ENCODE data around the gene MPC2. TPM values are rescaled to one million over a fixed set of nuclear protein-coding genes. Genes with fewer than 3 reads are reported as not detected.
"Not testable (repeated sequence)": the region's sequence is repeated elsewhere in the genome, so short reads cannot be mapped to it uniquely, and the experiment has no call there.

Gene MPC2
- total RNA-seq, 1 experiment from 2014 or later: 67.2 TPM

GRCh38 chr1:167876597-167877175, 60.2 kb downstream of the MPC2 start:
- no peak for DNase-seq (ENCODE audit: low spot score)
- in situ Hi-C loops (cut with HindIII; ENCODE audit: low sequenced_read_pairs): no loop called here

DNA sequence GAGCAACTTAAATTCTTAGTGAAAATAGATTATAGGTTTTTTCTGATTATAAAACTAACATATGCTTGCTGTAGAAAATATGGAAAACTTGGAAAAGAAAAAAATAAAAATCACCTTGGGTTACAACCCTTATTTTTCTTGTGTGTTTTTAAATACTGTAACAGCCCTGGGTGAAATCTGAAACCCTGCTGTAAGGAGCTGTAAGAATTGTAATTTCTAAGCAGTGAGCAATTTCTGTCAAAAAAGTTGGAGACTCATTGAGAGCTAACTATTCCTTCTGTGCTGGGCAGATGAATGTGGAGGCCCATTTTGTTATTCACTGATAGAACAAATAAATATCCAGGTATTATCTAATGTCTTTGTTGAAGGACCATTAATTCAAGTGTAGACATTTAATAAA, 65.5 kb downstream of the MPC2 start:
- in situ Hi-C loops (cut with HindIII; ENCODE audit: low sequenced_read_pairs): no loop called here
- DNase-seq (ENCODE audit: low spot score): no peak

- in situ Hi-C loops (cut with HindIII; ENCODE audit: low sequenced_read_pairs); DNase-seq (ENCODE audit: low spot score): not testable (repeated sequence)
Observed at GRCh38 chr1:167869157-167870001, 67.5 kb downstream of the MPC2 start.

DNA sequence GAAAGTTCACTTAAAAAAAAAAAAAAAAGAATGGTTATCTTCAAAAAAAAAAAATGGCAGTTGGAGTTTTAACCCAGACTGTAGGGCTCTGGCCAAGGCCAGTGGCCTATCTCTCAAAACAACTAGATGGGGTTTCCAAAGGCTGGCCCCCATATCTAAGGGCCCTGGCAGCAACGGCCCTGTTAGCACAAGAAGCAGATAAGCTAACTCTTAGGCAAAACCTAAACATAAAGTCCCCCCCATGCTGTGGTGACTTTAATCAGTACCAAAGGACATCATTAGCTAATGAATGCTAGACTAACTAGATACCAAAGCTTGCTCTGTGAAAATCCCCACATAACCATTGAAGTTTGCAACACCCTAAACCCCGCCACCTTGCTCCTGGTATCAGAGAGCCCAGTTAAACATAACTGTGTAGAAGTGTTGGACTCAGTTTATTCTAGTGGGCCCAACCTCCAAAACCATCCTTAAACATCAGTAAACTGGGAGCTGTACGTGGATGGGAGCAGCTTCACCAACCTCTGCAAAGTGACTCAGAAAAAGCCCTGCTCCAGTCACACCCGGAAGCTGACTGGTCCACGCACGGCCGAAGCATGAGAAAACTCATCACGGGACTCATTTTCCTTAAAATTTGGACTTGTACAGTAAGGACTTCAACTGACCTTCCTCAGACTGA, 70.0 kb downstream of the MPC2 start:
- in situ Hi-C loops (cut with HindIII; ENCODE audit: low sequenced_read_pairs); DNase-seq (ENCODE audit: low spot score): not testable (repeated sequence)

Other genes with a start within 250 kb of the MPC2 start
- gene MPZL1, start 215.1 kb downstream of the MPC2 start, total RNA-seq (2014; rRNA removed; shearing (Covaris generic)): 94.8 and 155 TPM in 2 replicates
- not detected in 2 replicates for gene ADCY10, start 22.9 kb downstream of the MPC2 start, total RNA-seq (2014; rRNA removed; shearing (Covaris generic))
- gene DCAF6, start 389 bp downstream of the MPC2 start, total RNA-seq (2014; rRNA removed; shearing (Covaris generic)): 41.8 and 56.2 TPM in 2 replicates
- 5.6 and 10.1 TPM in 2 replicates for gene GPR161, start 199.9 kb upstream of the MPC2 start, total RNA-seq (2014; rRNA removed; shearing (Covaris generic))
- 23.8 and 41.4 TPM in 2 replicates for gene TIPRL, start 241.9 kb upstream of the MPC2 start, total RNA-seq (2014; rRNA removed; shearing (Covaris generic))